Transverse colon (tissue), 4 donors: ENCODE measurements around the gene MMP21. TPM values are rescaled to one million over a fixed set of nuclear protein-coding genes. Genes with fewer than 3 reads are reported as not detected.

Experiments used
- DNase-seq: peaks from one replicate; pipeline ENCODE4 v3.0.0-alpha.2; 2019
- H3K27ac ChIP-seq, 4 donors: fragments of 200-600 bp; sonication (generic); 2 replicates each; pipeline ENCODE4 v1.5.1; 2016 to 2018; ENCODE audit warnings: inconsistent platforms in 4 of 4
- H3K27me3 ChIP-seq: fragments of 200-600 bp; sonication (generic); 2 replicates; pipeline ENCODE4 v1.5.1; 2017; ENCODE audit warnings: inconsistent platforms
- H3K36me3 ChIP-seq, 4 donors: fragments of 200-600 bp; sonication (generic); 2 replicates each; pipeline ENCODE4 v1.5.1; 2017 to 2019; ENCODE audit warnings: inconsistent platforms in 4 of 4
- H3K4me1 ChIP-seq, 4 donors: fragments of 200-600 bp; sonication (generic); 2 replicates each; pipeline ENCODE4 v1.5.1; 2017 to 2020; ENCODE audit warnings: inconsistent platforms in 4 of 4
- H3K4me3 ChIP-seq, 4 donors: fragments of 200-600 bp; sonication (generic); 1 replicate in 1 of 4; 2 replicates in 3 of 4; pipeline versions ENCODE4 v1.5.1 to v1.6.1; 2017 to 2019; ENCODE audit warnings: inconsistent platforms in 4 of 4
- H3K9me3 ChIP-seq, 2 donors: fragments of 200-600 bp; sonication (generic); 2 replicates each; pipeline ENCODE4 v1.5.1; 2017 to 2019; ENCODE audit warnings: inconsistent platforms in 2 of 2
- EP300 ChIP-seq: sonication (generic); formaldehyde crosslinking; IDR thresholded peaks from one replicate; pipeline ENCODE4 v1.6.1; 2017; ENCODE audit warnings: antibody characterized with exemption, low read depth
- POLR2A ChIP-seq: fragments of 450-650 bp; IDR thresholded peaks from one replicate; pipeline ENCODE4 v1.6.1; 2016; ENCODE audit warnings: antibody characterized with exemption, mild to moderate bottlenecking, moderate library complexity
- POLR2AphosphoS5 ChIP-seq, 3 donors: sonication (generic); formaldehyde crosslinking; IDR thresholded peaks; one replicate each; pipeline ENCODE4 v1.6.1; 2016; ENCODE audit warnings: antibody characterized with exemption in 3 of 3
- WGBS, 2 donors: methylation state at CpG; one replicate each; pipeline ENCODE4 v1.1.5; 2018; ENCODE audit warnings: low coverage in 1 of 2; 5-methylcytosine and 5-hydroxymethylcytosine counted together
- in situ Hi-C, 4 donors: fragments of 200-750 bp; cut with MboI; loops; one replicate each; pipeline versions ENCODE4 v1.15.0 to v1.15.1; 2017; ENCODE audit warnings: low sequenced_read_pairs in 3 of 4, low pct_ligation_motif_present in 1 of 4, low pct_unique_long_range_greater_than_20kb in 1 of 4
- intact Hi-C: fragments of 100-400 bp; cut with DNase I; formaldehyde crosslinking; loops from one replicate; pipeline ENCODE4 v1.15.1; 2023; ENCODE audit warnings: low total_unique reads
- total RNA-seq, 4 donors: library from RNA; depleted of rRNA; stranded (reverse); fragments of >200 nt; gene quantifications; one replicate each; pipeline ENCODE4 v1.1.0, GENCODE V29; 2016
- TF ChIP-seq, protein P1 (sequence below), 5 experiments: fragments of 200-600 bp in 3 of 5; fragments of 450-650 bp in 2 of 5; sonication (generic) in 3 of 5; IDR thresholded peaks; 1 replicate in 2 of 5; 2 replicates in 3 of 5; pipeline ENCODE4 v1.5.1; 2016 to 2017; ENCODE audit warnings: antibody characterized with exemption in 5 of 5, inconsistent platforms in 3 of 5, mild to moderate bottlenecking in 2 of 5, moderate library complexity in 1 of 5

The MMP21 gene
- total RNA-seq, 4 donors from 2014 or later: 0.16 to 1.00 TPM; not detected in 2

DNA sequence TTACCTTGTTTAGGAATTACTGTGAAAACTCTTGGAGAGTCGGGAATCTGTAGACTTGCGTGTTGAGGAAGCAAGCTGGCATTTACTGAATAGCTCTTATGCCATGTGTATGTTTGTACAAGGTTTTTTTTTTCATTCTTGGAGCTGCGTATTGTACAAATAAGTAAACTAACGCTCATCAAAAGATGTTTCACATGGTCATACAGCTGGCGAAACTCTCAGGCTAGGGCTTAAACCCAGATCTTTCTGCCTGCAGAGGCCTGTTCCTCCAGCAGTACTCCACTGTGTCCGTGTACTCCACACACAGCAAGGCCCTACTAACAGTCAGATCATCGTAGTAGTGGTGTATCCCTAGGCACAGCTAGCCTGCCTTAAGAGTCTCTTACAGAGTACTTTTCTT, 48.7 kb downstream of the MMP21 start:
- peaks cover 0 to 18% (median 9%) of the 10 kb centered on the region in 4 donors for H3K4me1 ChIP-seq
- WGBS, 2 donors: 40 to 61% methylated on average over 5 to 7 of the region's 7 CpGs
- H3K27ac ChIP-seq: peak overlapping the region; percentile 27 to 57 (median 46)
- DNase-seq: no peak
- no peaks in the 10 kb centered on the region for H3K9me3 ChIP-seq
- intact Hi-C loops (no loop called here), in situ Hi-C loops (no loop called here)
- no peaks in the 10 kb centered on the region for H3K27me3 ChIP-seq
- no peak overlapping the region for H3K4me3 ChIP-seq
- no peak for TF ChIP-seq POLR2AphosphoS5 (IDR thresholded peaks at IDR 0.05)
- no peak for TF ChIP-seq EP300
- TF ChIP-seq POLR2A: no peak
- TF ChIP-seq, protein P1, sequence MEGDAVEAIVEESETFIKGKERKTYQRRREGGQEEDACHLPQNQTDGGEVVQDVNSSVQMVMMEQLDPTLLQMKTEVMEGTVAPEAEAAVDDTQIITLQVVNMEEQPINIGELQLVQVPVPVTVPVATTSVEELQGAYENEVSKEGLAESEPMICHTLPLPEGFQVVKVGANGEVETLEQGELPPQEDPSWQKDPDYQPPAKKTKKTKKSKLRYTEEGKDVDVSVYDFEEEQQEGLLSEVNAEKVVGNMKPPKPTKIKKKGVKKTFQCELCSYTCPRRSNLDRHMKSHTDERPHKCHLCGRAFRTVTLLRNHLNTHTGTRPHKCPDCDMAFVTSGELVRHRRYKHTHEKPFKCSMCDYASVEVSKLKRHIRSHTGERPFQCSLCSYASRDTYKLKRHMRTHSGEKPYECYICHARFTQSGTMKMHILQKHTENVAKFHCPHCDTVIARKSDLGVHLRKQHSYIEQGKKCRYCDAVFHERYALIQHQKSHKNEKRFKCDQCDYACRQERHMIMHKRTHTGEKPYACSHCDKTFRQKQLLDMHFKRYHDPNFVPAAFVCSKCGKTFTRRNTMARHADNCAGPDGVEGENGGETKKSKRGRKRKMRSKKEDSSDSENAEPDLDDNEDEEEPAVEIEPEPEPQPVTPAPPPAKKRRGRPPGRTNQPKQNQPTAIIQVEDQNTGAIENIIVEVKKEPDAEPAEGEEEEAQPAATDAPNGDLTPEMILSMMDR (IDR thresholded peaks at IDR 0.05): no peak
- peaks cover 0 to 84% (median 41%) of the 10 kb centered on the region in 4 donors for H3K36me3 ChIP-seq

DNA sequence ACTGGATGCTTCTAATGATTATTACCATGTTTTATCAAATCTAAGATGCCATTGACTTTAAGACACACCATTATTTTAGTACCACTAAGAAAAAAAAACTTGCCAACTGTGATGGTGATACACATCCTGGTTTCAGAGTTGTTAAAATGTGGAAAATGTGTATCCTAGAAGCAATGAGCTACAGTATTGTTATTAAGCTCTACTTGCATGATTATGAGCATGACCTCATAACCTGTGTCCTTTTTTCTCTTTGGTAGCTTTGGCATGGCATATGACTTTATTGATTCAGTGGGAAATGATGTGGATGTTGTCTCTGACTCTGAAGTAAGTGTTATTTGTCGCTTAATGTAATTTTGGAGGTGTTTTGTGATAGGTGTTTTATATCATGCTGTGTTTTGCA, 52.8 kb downstream of the MMP21 start:
- intact Hi-C loops: no loop called here
- no peak for DNase-seq
- H3K4me3 ChIP-seq: no peak overlapping the region
- no peaks in the 10 kb centered on the region for H3K9me3 ChIP-seq
- peaks cover 4 to 38% (median 20%) of the 10 kb centered on the region in 4 donors for H3K4me1 ChIP-seq
- H3K27me3 ChIP-seq: no peaks in the 10 kb centered on the region
- in situ Hi-C loops: loop anchor here in 1 of 4 donors (25.0 kb wide), 1 partner anchor 686 kb away; no protein-coding TSS in a partner anchor
- H3K36me3 ChIP-seq: peaks cover 0 to 56% (median 22%) of the 10 kb centered on the region in 4 donors
- no peak overlapping the region for H3K27ac ChIP-seq
- WGBS, 2 donors: 95 to 100% methylated on average over 1 of the region's 1 CpG
- TF ChIP-seq POLR2A (no peak), EP300 (no peak), POLR2AphosphoS5 (IDR thresholded peaks at IDR 0.05) (no peak)
- TF ChIP-seq, protein P1 (IDR thresholded peaks at IDR 0.05): no peak

DNA sequence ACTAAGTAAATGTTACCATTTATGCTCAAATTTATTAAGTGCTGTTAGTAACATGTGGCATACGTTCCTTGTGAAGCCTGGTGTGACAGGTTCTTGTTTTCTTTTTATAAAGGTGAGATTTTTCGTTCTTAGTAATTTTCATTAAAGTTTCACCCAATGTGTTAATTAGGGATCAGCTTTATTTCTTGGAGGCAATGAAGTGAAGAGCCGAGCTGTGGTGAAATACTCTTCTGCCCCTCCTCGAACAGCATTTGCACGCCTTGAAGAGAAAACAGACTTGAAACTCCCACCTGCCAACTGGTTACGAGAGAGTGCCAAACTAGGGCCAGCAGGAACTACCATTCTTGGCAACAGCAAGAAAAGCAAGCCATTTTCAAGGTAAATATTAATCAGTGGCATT, 54.6 kb downstream of the MMP21 start:
- WGBS, 2 donors: 69 to 73% methylated on average over 6 of the region's 6 CpGs
- DNase-seq: no peak
- peaks cover 4 to 25% (median 11%) of the 10 kb centered on the region in 4 donors for H3K4me1 ChIP-seq
- H3K27me3 ChIP-seq: no peaks in the 10 kb centered on the region
- no peaks in the 10 kb centered on the region for H3K9me3 ChIP-seq
- no peak for TF ChIP-seq POLR2AphosphoS5 (IDR thresholded peaks at IDR 0.05)
- TF ChIP-seq POLR2A: no peak
- TF ChIP-seq, protein P1 (IDR thresholded peaks at IDR 0.05): no peak
- TF ChIP-seq EP300: no peak
- in situ Hi-C loops (loop anchor here in 1 of 4 donors (25.0 kb wide), 1 partner anchor 684 kb away; no protein-coding TSS in a partner anchor), intact Hi-C loops (no loop called here)
- H3K4me3 ChIP-seq: peak overlapping the region in 1 of 4 donors; percentile 85
- peaks cover 0 to 47% (median 16%) of the 10 kb centered on the region in 4 donors for H3K36me3 ChIP-seq
- H3K27ac ChIP-seq: no peak overlapping the region

DNA sequence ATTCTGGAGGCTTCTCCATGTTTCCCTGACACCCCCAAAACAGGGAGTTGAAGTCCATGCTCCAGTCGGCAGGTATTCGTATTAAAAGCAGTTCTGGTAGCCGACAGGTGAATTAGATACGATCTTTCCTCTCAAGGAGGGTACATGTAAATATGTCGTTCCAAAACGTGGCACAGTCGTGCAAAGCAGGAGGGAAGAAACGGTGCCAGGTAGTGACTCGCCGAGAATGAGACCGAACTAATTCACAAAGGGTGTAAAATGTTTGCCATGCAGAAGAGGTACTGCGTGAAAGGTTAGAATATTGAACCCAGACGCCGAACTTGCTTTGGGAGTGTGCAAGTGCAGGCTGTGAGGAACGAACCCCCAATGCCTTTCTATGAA, 55.6 kb downstream of the MMP21 start:
- Histone ChIP-seq H3K9me3 (no peaks in the 10 kb centered on the region), H3K27me3 (no peaks in the 10 kb centered on the region), H3K4me3 (peak overlapping the region; percentile 68 to 93 (median 78)), H3K4me1 (peaks cover 4 to 25% (median 11%) of the 10 kb centered on the region in 4 donors), H3K27ac (peak overlapping the region; percentile 89 to 93 (median 90)), H3K36me3 (peaks cover 0 to 36% (median 12%) of the 10 kb centered on the region in 4 donors)
- TF ChIP-seq POLR2AphosphoS5 (IDR thresholded peaks at IDR 0.05): no peak
- TF ChIP-seq EP300: no peak
- WGBS, 2 donors: 0 to 1% methylated on average over 11 to 15 of the region's 15 CpGs
- DNase-seq: no peak
- in situ Hi-C loops: loop anchor here in 1 of 4 donors (25.0 kb wide), 1 partner anchor 683 kb away; no protein-coding TSS in a partner anchor
- intact Hi-C loops: no loop called here
